PC-3 (cell line): ENCODE measurements around the gene ENOX2. TPM values are rescaled to one million over a fixed set of nuclear protein-coding genes. Genes with fewer than 3 reads are reported as not detected.

Experiments
- ATAC-seq: fragments of 200-7000 bp; cut with Tn5 transposase; 2 replicates; pipeline ENCODE4 v1.9.1; 2020; ENCODE audit warnings: mild to moderate bottlenecking, moderate library complexity
- BruUV-seq: library from RNA; stranded (reverse); fragments of 400-500 nt; replicated peaks from 2 replicates; lab custom pipeline; 2021; lab: Mats Ljungman, UMichigan
- CTCF ChIA-PET: fragments of 300-600 bp; sonication (Branson Sonifier 250); formaldehyde crosslinking; loops from one replicate; lab custom pipeline; 2022; ENCODE audit warnings: antibody characterized with exemption; lab: Charles Lee
- POLR2A ChIA-PET: fragments of 300-600 bp; sonication (Branson Sonifier 250); formaldehyde crosslinking; loops from one replicate; lab custom pipeline; 2022; ENCODE audit warnings: antibody characterized with exemption; ENCODE audit not compliant: unreplicated experiment; lab: Charles Lee
- DNase-seq: peaks from one replicate; pipeline ENCODE4 v3.0.0-alpha.2; 2015
- H2AFZ ChIP-seq: fragments of 300-600 bp; sonication (generic); 2 replicates; pipeline ENCODE4 v1.6.0; 2016; ENCODE audit warnings: antibody characterized with exemption, low read length
- H3F3A ChIP-seq: fragments of 300-600 bp; sonication (generic); one replicate; pipeline ENCODE4 v1.6.0; 2017; ENCODE audit warnings: antibody characterized with exemption, low read length, control low read depth, mild to moderate bottlenecking; ENCODE audit not compliant: unreplicated experiment
- H3K27ac ChIP-seq: fragments of 300-600 bp; sonication (generic); 2 replicates; pipeline ENCODE4 v1.5.1; 2016; ENCODE audit warnings: mild to moderate bottlenecking, low read length
- H3K27me3 ChIP-seq: fragments of 300-600 bp; sonication (generic); 2 replicates; pipeline ENCODE4 v1.6.1; 2016; ENCODE audit warnings: low read length, mixed read lengths
- H3K36me3 ChIP-seq: fragments of 300-600 bp; sonication (generic); 2 replicates; pipeline ENCODE4 v1.6.1; 2016; ENCODE audit warnings: low read depth, mixed run types, low read length, mixed read lengths
- H3K4me1 ChIP-seq: fragments of 300-600 bp; sonication (generic); 2 replicates; pipeline ENCODE4 v1.5.1; 2016; ENCODE audit warnings: low read length; ENCODE audit not compliant: insufficient read depth
- H3K4me2 ChIP-seq: fragments of 300-600 bp; sonication (generic); 2 replicates; pipeline ENCODE4 v1.6.0; 2016; ENCODE audit warnings: low read length
- H3K4me3 ChIP-seq: fragments of 300-600 bp; sonication (generic); 2 replicates; pipeline ENCODE4 v1.5.1; 2016; ENCODE audit warnings: mild to moderate bottlenecking, low read length, mixed read lengths
- H3K79me2 ChIP-seq: fragments of 300-600 bp; sonication (generic); 2 replicates; pipeline ENCODE4 v1.6.1; 2017; ENCODE audit warnings: low read length, mixed read lengths
- H3K9ac ChIP-seq: fragments of 300-600 bp; sonication (generic); 2 replicates; pipeline ENCODE4 v1.6.0; 2016; ENCODE audit warnings: mild to moderate bottlenecking, low read length
- H3K9me2 ChIP-seq: fragments of 300-600 bp; sonication (generic); replicated peaks from 2 replicates; pipeline ENCODE4 v1.6.1; 2016; ENCODE audit warnings: mixed run types, low read length, mixed read lengths
- H3K9me3 ChIP-seq: fragments of 300-600 bp; sonication (generic); 2 replicates; pipeline ENCODE4 v1.6.1; 2016; ENCODE audit warnings: low read length, mixed read lengths
- H4K20me1 ChIP-seq: fragments of 300-600 bp; sonication (generic); 2 replicates; pipeline ENCODE4 v1.6.1; 2016; ENCODE audit warnings: low read length, mixed read lengths
- CTCF ChIP-seq: fragments of 300-600 bp; sonication (generic); conservative IDR thresholded peaks from 2 replicates; pipeline ENCODE4 v1.5.1; 2017; ENCODE audit warnings: antibody characterized with exemption, low read depth, mild to moderate bottlenecking, low read length
- EZH2 ChIP-seq: fragments of 300-600 bp; sonication (generic); IDR thresholded peaks from one replicate; pipeline ENCODE4 v1.6.1; 2017; ENCODE audit warnings: antibody characterized with exemption, mild to moderate bottlenecking, low read length; ENCODE audit not compliant: unreplicated experiment
- EZH2phosphoT487 ChIP-seq: fragments of 300-600 bp; sonication (generic); IDR thresholded peaks from 2 replicates; pipeline ENCODE4 v1.6.1; 2018; ENCODE audit warnings: mild to moderate bottlenecking, antibody characterized with exemption, low read length, borderline replicate concordance
- intact Hi-C: fragments of 100-400 bp; cut with micrococcal nuclease; formaldehyde crosslinking; loops from 2 replicates; pipeline ENCODE4 v1.9.0; 2023
- total RNA-seq: library from RNA; depleted of rRNA; stranded (reverse); fragments of >200 nt; gene quantifications from 2 replicates; pipeline ENCODE4 v1.2.3, GENCODE V29; 2014

Gene ENOX2
- total RNA-seq, 1 experiment from 2014 or later, result 11.8 TPM

- no peak for DNase-seq
- H3K79me2 ChIP-seq, result no peaks in the 10 kb centered on the region
- ChIA-PET CTCF (no interaction called here), POLR2A (no interaction called here)
- H2AFZ ChIP-seq, result no peak overlapping the region
- H3K27me3 ChIP-seq, result no peaks in the 10 kb centered on the region
- BruUV-seq, result no TSS peak
- ATAC-seq, result no peak
- TF ChIP-seq EZH2phosphoT487 (no peak), EZH2 (no peak), CTCF (no peak)
- H3K4me2 ChIP-seq, result no peak overlapping the region
- H3K27ac ChIP-seq, result no peak overlapping the region
- no peaks in the 10 kb centered on the region for H3K4me1 ChIP-seq
- H4K20me1 ChIP-seq, result no peaks in the 10 kb centered on the region
- H3K4me3 ChIP-seq, result no peak overlapping the region
- H3F3A ChIP-seq, result no peaks in the 10 kb centered on the region
- H3K9ac ChIP-seq, result no peak overlapping the region
- H3K9me3 ChIP-seq, result no peaks in the 10 kb centered on the region
- H3K36me3 ChIP-seq, result no peaks in the 10 kb centered on the region
- intact Hi-C loops, result no loop called here
- no peaks in the 10 kb centered on the region for H3K9me2 ChIP-seq
Measured at GRCh38 chrX:130647468-130647867, 255.5 kb downstream of the ENOX2 start.

DNA sequence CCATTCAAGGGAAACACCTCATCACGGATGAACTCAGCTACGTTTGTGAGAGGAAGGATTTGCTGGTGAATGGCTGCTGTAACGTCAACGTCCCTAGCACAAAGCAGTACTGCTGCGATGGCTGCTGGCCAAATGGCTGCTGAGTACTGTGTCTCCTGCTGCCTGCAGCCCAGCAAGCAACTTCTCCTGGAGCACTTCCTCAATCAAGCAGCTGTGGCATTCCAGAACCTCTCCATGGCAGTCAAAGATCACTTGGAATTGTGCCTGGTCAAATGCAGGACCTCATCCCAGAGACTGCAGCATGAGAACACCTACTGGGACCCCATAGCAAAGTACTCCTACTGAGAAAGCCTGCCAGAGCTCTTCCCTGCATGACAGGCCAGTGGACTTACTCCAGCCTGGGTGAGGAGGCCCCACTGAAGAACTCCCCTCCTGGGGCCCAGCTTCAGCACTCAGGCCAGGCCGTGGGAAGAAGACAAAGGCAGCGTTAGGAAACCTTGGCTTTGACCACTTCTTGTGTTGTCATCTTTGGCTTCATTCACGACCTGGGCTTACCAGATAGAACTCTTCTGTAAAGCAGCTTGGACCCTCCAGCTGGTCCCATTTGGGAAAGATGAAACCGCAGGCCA is 256.9 kb downstream of the ENOX2 start:
- intact Hi-C loops, result no loop called here
- no peaks in the 10 kb centered on the region for H3K79me2 ChIP-seq
- no peaks in the 10 kb centered on the region for H3K4me1 ChIP-seq
- ChIA-PET POLR2A (no interaction called here), CTCF (no interaction called here)
- H3K4me3 ChIP-seq, result no peak overlapping the region
- H3K4me2 ChIP-seq, result no peak overlapping the region
- H4K20me1 ChIP-seq, result no peaks in the 10 kb centered on the region
- H3K27me3 ChIP-seq, result no peaks in the 10 kb centered on the region
- no peak overlapping the region for H3K9ac ChIP-seq
- no peaks in the 10 kb centered on the region for H3K9me2 ChIP-seq
- ATAC-seq (no peak), DNase-seq (no peak)
- no peak overlapping the region for H2AFZ ChIP-seq
- no peaks in the 10 kb centered on the region for H3K36me3 ChIP-seq
- no peaks in the 10 kb centered on the region for H3K9me3 ChIP-seq
- TF ChIP-seq CTCF (no peak), EZH2 (no peak), EZH2phosphoT487 (no peak)
- H3F3A ChIP-seq, result no peaks in the 10 kb centered on the region
- H3K27ac ChIP-seq, result no peak overlapping the region
- no TSS peak for BruUV-seq

GRCh38 chrX:130637591-130637990 is 265.4 kb downstream of the ENOX2 start:
- Histone ChIP-seq H3K27ac (no peak overlapping the region), H3K4me3 (no peak overlapping the region), H3K4me1 (no peaks in the 10 kb centered on the region), H2AFZ (no peak overlapping the region), H3K27me3 (no peaks in the 10 kb centered on the region), H3K9me2 (no peaks in the 10 kb centered on the region), H3K9ac (no peak overlapping the region), H4K20me1 (no peaks in the 10 kb centered on the region), H3F3A (no peaks in the 10 kb centered on the region), H3K36me3 (no peaks in the 10 kb centered on the region), H3K79me2 (no peaks in the 10 kb centered on the region), H3K9me3 (no peaks in the 10 kb centered on the region), H3K4me2 (no peak overlapping the region)
- no TSS peak for BruUV-seq
- intact Hi-C loops, result no loop called here
- POLR2A ChIA-PET, result no interaction called here
- no peak for TF ChIP-seq CTCF
- TF ChIP-seq EZH2, result no peak
- TF ChIP-seq EZH2phosphoT487, result no peak
- CTCF ChIA-PET, result no interaction called here
- no peak for DNase-seq
- no peak for ATAC-seq
